ENCODE data around the gene CRYBB2.

DNA sequence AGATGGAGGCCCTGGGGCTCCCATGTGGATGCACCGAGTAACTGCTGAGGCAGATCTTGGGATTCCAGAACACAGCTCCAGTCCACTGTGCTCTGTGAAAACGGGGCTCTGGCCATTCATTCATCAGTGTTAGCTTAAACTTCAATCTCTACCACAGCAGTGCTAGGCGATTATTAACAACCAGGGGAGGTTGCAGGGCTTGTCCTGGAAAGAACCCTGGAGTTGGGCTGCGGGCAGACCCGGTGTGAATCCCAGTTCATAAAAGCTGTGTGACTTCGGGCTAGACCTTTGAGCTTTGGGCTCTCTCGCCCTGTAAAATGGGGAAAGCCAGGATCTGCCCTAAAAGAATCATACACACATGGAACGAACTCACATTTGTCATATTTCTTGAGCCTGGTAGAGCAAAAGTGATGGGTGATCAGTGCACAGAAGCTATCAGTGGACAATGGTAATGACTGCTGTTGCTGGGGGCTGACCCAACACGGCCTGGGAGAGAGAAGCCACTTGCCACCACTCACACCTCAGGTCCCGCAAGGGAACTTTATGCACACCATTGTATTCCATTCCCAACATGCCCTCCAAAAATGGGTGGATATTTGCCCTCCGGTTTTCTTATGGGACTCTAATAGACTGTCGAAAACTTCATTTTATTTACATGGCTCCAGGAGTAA is 35.4 kb upstream of the CRYBB2 start:
- TF ChIP-seq, protein P1, sequence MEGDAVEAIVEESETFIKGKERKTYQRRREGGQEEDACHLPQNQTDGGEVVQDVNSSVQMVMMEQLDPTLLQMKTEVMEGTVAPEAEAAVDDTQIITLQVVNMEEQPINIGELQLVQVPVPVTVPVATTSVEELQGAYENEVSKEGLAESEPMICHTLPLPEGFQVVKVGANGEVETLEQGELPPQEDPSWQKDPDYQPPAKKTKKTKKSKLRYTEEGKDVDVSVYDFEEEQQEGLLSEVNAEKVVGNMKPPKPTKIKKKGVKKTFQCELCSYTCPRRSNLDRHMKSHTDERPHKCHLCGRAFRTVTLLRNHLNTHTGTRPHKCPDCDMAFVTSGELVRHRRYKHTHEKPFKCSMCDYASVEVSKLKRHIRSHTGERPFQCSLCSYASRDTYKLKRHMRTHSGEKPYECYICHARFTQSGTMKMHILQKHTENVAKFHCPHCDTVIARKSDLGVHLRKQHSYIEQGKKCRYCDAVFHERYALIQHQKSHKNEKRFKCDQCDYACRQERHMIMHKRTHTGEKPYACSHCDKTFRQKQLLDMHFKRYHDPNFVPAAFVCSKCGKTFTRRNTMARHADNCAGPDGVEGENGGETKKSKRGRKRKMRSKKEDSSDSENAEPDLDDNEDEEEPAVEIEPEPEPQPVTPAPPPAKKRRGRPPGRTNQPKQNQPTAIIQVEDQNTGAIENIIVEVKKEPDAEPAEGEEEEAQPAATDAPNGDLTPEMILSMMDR (IDR thresholded peaks at IDR 0.05), result no peak
- TF ChIP-seq, protein P2, sequence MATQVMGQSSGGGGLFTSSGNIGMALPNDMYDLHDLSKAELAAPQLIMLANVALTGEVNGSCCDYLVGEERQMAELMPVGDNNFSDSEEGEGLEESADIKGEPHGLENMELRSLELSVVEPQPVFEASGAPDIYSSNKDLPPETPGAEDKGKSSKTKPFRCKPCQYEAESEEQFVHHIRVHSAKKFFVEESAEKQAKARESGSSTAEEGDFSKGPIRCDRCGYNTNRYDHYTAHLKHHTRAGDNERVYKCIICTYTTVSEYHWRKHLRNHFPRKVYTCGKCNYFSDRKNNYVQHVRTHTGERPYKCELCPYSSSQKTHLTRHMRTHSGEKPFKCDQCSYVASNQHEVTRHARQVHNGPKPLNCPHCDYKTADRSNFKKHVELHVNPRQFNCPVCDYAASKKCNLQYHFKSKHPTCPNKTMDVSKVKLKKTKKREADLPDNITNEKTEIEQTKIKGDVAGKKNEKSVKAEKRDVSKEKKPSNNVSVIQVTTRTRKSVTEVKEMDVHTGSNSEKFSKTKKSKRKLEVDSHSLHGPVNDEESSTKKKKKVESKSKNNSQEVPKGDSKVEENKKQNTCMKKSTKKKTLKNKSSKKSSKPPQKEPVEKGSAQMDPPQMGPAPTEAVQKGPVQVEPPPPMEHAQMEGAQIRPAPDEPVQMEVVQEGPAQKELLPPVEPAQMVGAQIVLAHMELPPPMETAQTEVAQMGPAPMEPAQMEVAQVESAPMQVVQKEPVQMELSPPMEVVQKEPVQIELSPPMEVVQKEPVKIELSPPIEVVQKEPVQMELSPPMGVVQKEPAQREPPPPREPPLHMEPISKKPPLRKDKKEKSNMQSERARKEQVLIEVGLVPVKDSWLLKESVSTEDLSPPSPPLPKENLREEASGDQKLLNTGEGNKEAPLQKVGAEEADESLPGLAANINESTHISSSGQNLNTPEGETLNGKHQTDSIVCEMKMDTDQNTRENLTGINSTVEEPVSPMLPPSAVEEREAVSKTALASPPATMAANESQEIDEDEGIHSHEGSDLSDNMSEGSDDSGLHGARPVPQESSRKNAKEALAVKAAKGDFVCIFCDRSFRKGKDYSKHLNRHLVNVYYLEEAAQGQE (IDR thresholded peaks at IDR 0.05; ENCODE audit: insufficient read depth in 1 of 2, low read depth in 2 of 2, low read length in 1 of 2), result no peak
- TF ChIP-seq SIN3A (IDR thresholded peaks at IDR 0.05; ENCODE audit: borderline replicate concordance, insufficient read depth, low read depth, low read length), result no peak
